Gastrocnemius medialis (tissue), 4 donors: ENCODE measurements around the gene VAV2. TPM values are rescaled to one million over a fixed set of nuclear protein-coding genes. Genes with fewer than 3 reads are reported as not detected.

Source experiments
- ATAC-seq, 2 donors: fragments of 150-250 bp; one replicate each; pipeline ENCODE4 v1.9.1; 2016
- DNase-seq, 2 donors: peaks; one replicate each; pipeline ENCODE4 v3.0.0-alpha.2; 2019
- H3K27ac ChIP-seq, 4 donors: fragments of 200-600 bp; sonication (generic); 1 replicate in 1 of 4; 2 replicates in 3 of 4; pipeline ENCODE4 v1.5.1; 2016 to 2018; ENCODE audit warnings: mild to moderate bottlenecking in 2 of 4, moderate library complexity in 1 of 4
- H3K27me3 ChIP-seq, 3 donors: fragments of 200-600 bp; sonication (generic) in 2 of 3; 1 replicate in 1 of 3; 2 replicates in 2 of 3; pipeline versions ENCODE4 v1.5.1 to v1.6.0; 2016 to 2019; ENCODE audit warnings: mild to moderate bottlenecking in 1 of 3, moderate library complexity in 1 of 3
- H3K36me3 ChIP-seq, 2 donors: fragments of 200-600 bp; sonication (generic) in 1 of 2; one replicate each; pipeline ENCODE4 v1.5.1; 2017 to 2018
- H3K4me1 ChIP-seq, 2 donors: fragments of 200-600 bp; sonication (generic) in 1 of 2; one replicate each; pipeline ENCODE4 v1.5.1; 2016 to 2017; ENCODE audit warnings: mild to moderate bottlenecking in 2 of 2
- H3K4me3 ChIP-seq, 4 donors: fragments of 200-600 bp; sonication (generic) in 3 of 4; 1 replicate in 1 of 4; 2 replicates in 3 of 4; pipeline ENCODE4 v1.5.1; 2016 to 2019; ENCODE audit warnings: mild to moderate bottlenecking in 2 of 4
- H3K9me3 ChIP-seq, 3 donors: fragments of 200-600 bp; sonication (generic) in 2 of 3; 1 replicate in 1 of 3; 2 replicates in 2 of 3; pipeline ENCODE4 v1.5.1; 2016 to 2019
- CTCF ChIP-seq, 5 experiments: fragments of 450-650 bp in 3 of 5; fragments of 200-600 bp in 2 of 5; sonication (generic) in 2 of 5; IDR thresholded peaks in 4 of 5; conservative IDR thresholded peaks in 1 of 5; 1 replicate in 4 of 5; 2 replicates in 1 of 5; pipeline ENCODE4 v1.5.1; 2016 to 2019; ENCODE audit warnings: antibody characterized with exemption in 5 of 5, mild to moderate bottlenecking in 3 of 5, moderate library complexity in 3 of 5
- POLR2A ChIP-seq, 2 donors: fragments of 450-650 bp; IDR thresholded peaks; one replicate each; pipeline ENCODE4 v1.6.1; 2017; ENCODE audit warnings: antibody characterized with exemption in 2 of 2, mild to moderate bottlenecking in 2 of 2, moderate library complexity in 2 of 2
- in situ Hi-C, 4 donors: fragments of 200-750 bp; cut with MboI; loops; one replicate each; pipeline versions ENCODE4 v1.15.0 to v1.8.0; 2017; ENCODE audit warnings: low sequenced_read_pairs in 4 of 4
- intact Hi-C: fragments of 100-400 bp; cut with DNase I; formaldehyde crosslinking; loops from one replicate; pipeline ENCODE4 v1.15.1; 2023; ENCODE audit warnings: low total_unique reads
- total RNA-seq, 4 donors: library from RNA; depleted of rRNA; stranded (reverse); fragments of >200 nt; gene quantifications; one replicate each; pipeline versions ENCODE4 v1.1.0 to v1.2.3, GENCODE V29; 2016

VAV2 gene
- total RNA-seq, 4 donors from 2014 or later: 0.51 to 1.2 (median 0.97) TPM

DNA sequence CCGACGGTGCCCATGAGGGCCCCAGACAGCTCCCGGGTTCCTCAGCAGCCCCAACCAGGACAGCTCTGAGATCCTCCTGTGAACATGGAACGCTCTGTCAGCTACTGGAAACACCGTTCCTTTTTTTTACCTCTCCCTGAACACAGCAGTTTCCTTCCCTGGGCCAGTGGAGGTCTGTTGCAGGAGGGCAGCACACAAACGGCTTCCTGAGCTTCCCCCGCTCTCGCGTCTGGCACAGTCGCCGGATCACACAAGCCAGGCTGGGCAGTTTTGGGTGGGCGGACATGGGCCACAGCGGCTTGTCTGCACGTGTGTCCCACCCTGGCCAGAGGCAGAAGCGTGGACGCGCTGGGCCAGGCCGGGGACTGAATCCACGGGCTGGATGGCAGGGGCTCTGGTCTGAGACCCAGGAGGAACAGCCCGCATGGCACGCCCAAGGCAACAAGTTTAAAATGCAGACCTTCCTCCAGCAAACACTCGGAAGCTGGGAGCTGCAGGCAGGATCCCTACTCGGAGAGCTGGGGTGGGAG, 147.2 kb downstream of the VAV2 start:
- DNase-seq (no peak), ATAC-seq (no peak)
- TF ChIP-seq POLR2A (IDR thresholded peaks at IDR 0.05): no peak
- no peak for TF ChIP-seq CTCF (IDR thresholded peaks at IDR 0.05 in 4 of 5, conservative IDR thresholded peaks at IDR 0.05 in 1 of 5)
- intact Hi-C loops (no loop called here), in situ Hi-C loops (no loop called here)
- no peaks in the 10 kb centered on the region for H3K36me3 ChIP-seq
- peak overlapping the region in 3 of 4 donors; percentile 24 to 37 (median 33) for H3K4me3 ChIP-seq
- peak overlapping the region; percentile 49 to 66 (median 60) for H3K27ac ChIP-seq
- peaks cover 0 to 5% (median 2%) of the 10 kb centered on the region in 3 donors for H3K27me3 ChIP-seq
- H3K9me3 ChIP-seq: no peaks in the 10 kb centered on the region
- no peaks in the 10 kb centered on the region for H3K4me1 ChIP-seq

DNA sequence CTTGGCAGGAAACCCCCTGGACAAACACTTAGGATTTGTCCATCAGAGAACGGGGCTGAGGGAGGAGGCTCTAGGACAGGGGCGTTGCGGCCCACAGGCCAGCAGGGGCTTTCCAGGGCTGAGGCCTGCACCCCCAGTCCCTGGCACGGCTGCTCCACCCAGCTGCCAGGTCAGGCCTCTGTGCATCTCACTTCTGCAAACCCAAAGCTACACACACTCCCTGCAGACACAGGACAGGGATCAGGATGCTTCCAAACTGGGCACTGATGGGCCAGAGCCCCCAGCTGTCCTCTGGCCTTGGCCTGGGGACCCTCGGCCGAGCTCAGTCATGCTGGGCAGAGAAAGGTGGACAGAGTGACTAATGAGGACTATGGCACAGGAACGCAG, 147.7 kb downstream of the VAV2 start:
- Histone ChIP-seq H3K9me3 (no peaks in the 10 kb centered on the region), H3K4me3 (no peak overlapping the region), H3K4me1 (no peaks in the 10 kb centered on the region), H3K27me3 (peaks cover 0 to 5% (median 2%) of the 10 kb centered on the region in 3 donors), H3K36me3 (no peaks in the 10 kb centered on the region), H3K27ac (peak overlapping the region in 2 of 4 donors; percentile 59 to 66)
- intact Hi-C loops: no loop called here
- no peak for DNase-seq
- in situ Hi-C loops: no loop called here
- TF ChIP-seq POLR2A (IDR thresholded peaks at IDR 0.05) (no peak), CTCF (IDR thresholded peaks at IDR 0.05 in 4 of 5, conservative IDR thresholded peaks at IDR 0.05 in 1 of 5) (no peak)
- ATAC-seq: no peak

GRCh38 chr9:133843751-133844397, 148.2 kb downstream of the VAV2 start:
- ATAC-seq: no peak
- no peak for TF ChIP-seq POLR2A (IDR thresholded peaks at IDR 0.05)
- no peak for TF ChIP-seq CTCF (IDR thresholded peaks at IDR 0.05 in 4 of 5, conservative IDR thresholded peaks at IDR 0.05 in 1 of 5)
- Histone ChIP-seq H3K9me3 (no peaks in the 10 kb centered on the region), H3K27me3 (peaks cover 0 to 5% (median 2%) of the 10 kb centered on the region in 3 donors), H3K4me3 (no peak overlapping the region), H3K36me3 (no peaks in the 10 kb centered on the region), H3K27ac (no peak overlapping the region), H3K4me1 (no peaks in the 10 kb centered on the region)
- intact Hi-C loops (no loop called here), in situ Hi-C loops (no loop called here)
- no peak for DNase-seq

GRCh38 chr9:133843250-133843649, 148.9 kb downstream of the VAV2 start:
- TF ChIP-seq CTCF (IDR thresholded peaks at IDR 0.05 in 4 of 5, conservative IDR thresholded peaks at IDR 0.05 in 1 of 5) (no peak), POLR2A (IDR thresholded peaks at IDR 0.05) (no peak)
- intact Hi-C loops: no loop called here
- Histone ChIP-seq H3K27ac (no peak overlapping the region), H3K4me1 (no peaks in the 10 kb centered on the region), H3K9me3 (no peaks in the 10 kb centered on the region), H3K4me3 (no peak overlapping the region), H3K27me3 (peaks cover 0 to 5% (median 2%) of the 10 kb centered on the region in 3 donors), H3K36me3 (no peaks in the 10 kb centered on the region)
- ATAC-seq (no peak), DNase-seq (no peak)
- in situ Hi-C loops: no loop called here
